Kidney epithelial cell (primary cell): ENCODE results near the gene CLIP2. TPM values are rescaled to one million over a fixed set of nuclear protein-coding genes. Genes with fewer than 3 reads are reported as not detected.

ENCODE experiments used
- DNase-seq: peaks from one replicate; pipeline ENCODE4 v3.0.0-alpha.2; 2010; ENCODE audit warnings: low read depth
- H3K27me3 ChIP-seq: 2 replicates; pipeline ENCODE4 v1.6.0; 2011; ENCODE audit warnings: low read length; ENCODE audit not compliant: control insufficient read depth, insufficient read depth
- H3K36me3 ChIP-seq: 2 replicates; pipeline ENCODE4 v1.5.1; 2011; ENCODE audit warnings: low read length; ENCODE audit not compliant: control insufficient read depth, insufficient read depth
- H3K4me3 ChIP-seq: 2 replicates; pipeline ENCODE4 v1.5.1; 2011; ENCODE audit warnings: low read depth, mild to moderate bottlenecking, control low read depth, low read length
- CTCF ChIP-seq: IDR thresholded peaks from 2 replicates; pipeline ENCODE4 v1.5.1; 2011; ENCODE audit warnings: mild to moderate bottlenecking, moderate library complexity, low read length, control low read depth, inconsistent platforms; ENCODE audit not compliant: insufficient read depth, poor library complexity, severe bottlenecking
- total RNA-seq: library from RNA; depleted of rRNA; stranded (reverse); fragments of >200 nt; gene quantifications from 2 replicates; pipeline ENCODE4 v1.2.3, GENCODE V29; 2015

The CLIP2 gene
- total RNA-seq, 1 donor from 2014 or later = 46.3 TPM

GRCh38 chr7:74297516-74298233 lies 8.5 kb downstream of the CLIP2 start:
- H3K4me3 ChIP-seq = no peak overlapping the region
- no peak for DNase-seq
- no peak for TF ChIP-seq CTCF
- H3K27me3 ChIP-seq = no peaks in the 10 kb centered on the region
- no peaks in the 10 kb centered on the region for H3K36me3 ChIP-seq

- DNase-seq = no peak
- no peak for TF ChIP-seq CTCF
- no peaks in the 10 kb centered on the region for H3K36me3 ChIP-seq
Observed at GRCh38 chr7:74299401-74299800, 10.2 kb downstream of the CLIP2 start.

DNA sequence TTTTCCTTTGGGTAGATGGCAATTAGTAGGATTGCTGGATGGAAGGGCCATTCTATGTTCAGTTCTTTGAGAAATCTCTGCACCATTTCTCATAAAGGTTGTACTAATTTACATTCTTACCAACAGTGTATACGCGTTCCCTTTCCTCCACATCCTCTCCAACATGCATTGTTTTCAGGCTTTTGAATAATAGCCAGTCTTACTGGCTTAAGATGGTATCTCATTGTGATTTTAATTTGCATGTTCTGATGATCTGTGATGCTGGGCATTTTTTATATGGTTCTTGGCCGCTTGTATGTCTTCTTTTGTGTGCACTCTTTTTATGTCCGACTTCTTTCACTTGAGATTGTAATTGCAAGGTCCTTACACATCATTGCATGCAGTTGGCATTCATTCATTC lies 11.7 kb downstream of the CLIP2 start:
- Histone ChIP-seq H3K36me3 (no peaks in the 10 kb centered on the region), H3K27me3 (no peaks in the 10 kb centered on the region), H3K4me3 (no peak overlapping the region)
- DNase-seq = no peak
- TF ChIP-seq CTCF = no peak

More at GRCh38 chr7:74299401-74299800, 10.2 kb downstream of the CLIP2 start:
- H3K27me3 ChIP-seq = no peaks in the 10 kb centered on the region
- no peak overlapping the region for H3K4me3 ChIP-seq

- Histone ChIP-seq H3K4me3 (no peak overlapping the region), H3K27me3 (no peaks in the 10 kb centered on the region), H3K36me3 (no peaks in the 10 kb centered on the region)
- no peak for TF ChIP-seq CTCF
- no peak for DNase-seq
Observed at GRCh38 chr7:74302745-74303221, 13.6 kb downstream of the CLIP2 start.

GRCh38 chr7:74304550-74304949 lies 15.3 kb downstream of the CLIP2 start:
- DNase-seq = no peak
- H3K36me3 ChIP-seq = no peaks in the 10 kb centered on the region
- H3K4me3 ChIP-seq = no peak overlapping the region
- no peaks in the 10 kb centered on the region for H3K27me3 ChIP-seq
- no peak for TF ChIP-seq CTCF
